ENCODE results near the gene KRTAP10-2.
"Not testable (repeated sequence)": the region's sequence is repeated elsewhere in the genome, so short reads cannot be mapped to it uniquely, and the experiment has no call there.

The KRTAP10-2 gene

DNA sequence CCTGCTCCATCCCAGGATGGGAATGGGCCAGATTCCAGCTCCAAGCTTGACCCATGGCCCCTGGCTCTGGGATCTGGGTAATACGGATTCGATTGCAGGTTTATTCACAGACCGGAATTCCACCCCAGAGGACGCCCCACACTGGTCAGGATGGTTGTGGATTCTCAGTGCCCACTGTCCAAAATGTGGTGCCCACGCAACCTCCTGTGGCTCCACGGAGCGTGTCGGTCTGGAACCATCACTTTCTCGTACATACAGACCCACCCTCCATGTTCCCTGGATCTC is 42.9 kb downstream of the KRTAP10-2 start:
- no peak for TF ChIP-seq POU2F2 (IDR thresholded peaks at IDR 0.05; ENCODE audit: low read depth, low read length)
- DNase-seq (ENCODE audit: insufficient read length, low spot score) = no peak
- FAIRE-seq = no peak

DNA sequence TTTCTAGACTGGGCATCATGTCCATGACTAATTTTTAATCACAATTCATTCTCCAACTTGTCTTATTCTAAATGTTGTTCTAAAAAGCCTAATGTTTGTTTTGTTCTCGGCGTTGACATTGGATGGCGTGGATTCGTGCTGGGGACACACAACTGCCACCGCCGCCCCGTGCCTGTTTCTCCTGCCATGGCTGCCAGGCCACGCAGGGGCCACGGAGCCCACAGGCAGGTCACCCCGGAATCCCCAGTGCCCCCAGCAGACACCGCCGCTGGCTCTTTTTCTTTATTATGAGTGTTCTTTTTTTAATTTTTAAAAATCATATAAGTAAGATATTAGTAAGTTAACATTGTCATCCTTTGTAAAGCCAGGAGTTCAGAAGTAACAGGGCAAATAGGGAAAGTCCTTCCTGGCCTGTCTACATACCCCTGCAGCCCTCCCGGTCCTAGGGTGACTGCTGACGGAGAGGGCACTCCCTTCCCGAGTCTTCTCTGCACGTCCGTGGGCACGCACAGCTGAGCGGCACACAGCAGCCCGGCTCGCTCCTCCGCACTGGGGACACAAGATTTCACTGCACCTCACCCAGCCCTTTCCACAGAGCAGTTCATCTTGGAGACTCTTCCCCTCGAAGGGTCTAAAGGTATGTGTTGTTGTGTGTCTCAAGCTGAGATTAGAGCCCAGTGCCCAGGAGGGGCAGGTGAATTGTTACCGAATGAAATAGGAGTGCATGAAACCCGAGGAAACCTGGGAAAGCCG is 43.5 kb downstream of the KRTAP10-2 start:
- FAIRE-seq = no peak
- no peak for DNase-seq (ENCODE audit: insufficient read length, low spot score)
- TF ChIP-seq POU2F2 (IDR thresholded peaks at IDR 0.05; ENCODE audit: low read depth, low read length) (no peak), POLR2AphosphoS5 (IDR thresholded peaks at IDR 0.05; ENCODE audit: low read depth, low read length) (no peak), POLR2A (IDR thresholded peaks at IDR 0.05; ENCODE audit: low read depth, low read length) (no peak), SPI1 (IDR thresholded peaks at IDR 0.05; ENCODE audit: low read depth, low read length) (no peak), PAX5 (IDR thresholded peaks at IDR 0.05; ENCODE audit: insufficient read depth, low read length, severe bottlenecking) (no peak), TAF1 (IDR thresholded peaks at IDR 0.05; ENCODE audit: low read depth, low read length) (no peak)

DNA sequence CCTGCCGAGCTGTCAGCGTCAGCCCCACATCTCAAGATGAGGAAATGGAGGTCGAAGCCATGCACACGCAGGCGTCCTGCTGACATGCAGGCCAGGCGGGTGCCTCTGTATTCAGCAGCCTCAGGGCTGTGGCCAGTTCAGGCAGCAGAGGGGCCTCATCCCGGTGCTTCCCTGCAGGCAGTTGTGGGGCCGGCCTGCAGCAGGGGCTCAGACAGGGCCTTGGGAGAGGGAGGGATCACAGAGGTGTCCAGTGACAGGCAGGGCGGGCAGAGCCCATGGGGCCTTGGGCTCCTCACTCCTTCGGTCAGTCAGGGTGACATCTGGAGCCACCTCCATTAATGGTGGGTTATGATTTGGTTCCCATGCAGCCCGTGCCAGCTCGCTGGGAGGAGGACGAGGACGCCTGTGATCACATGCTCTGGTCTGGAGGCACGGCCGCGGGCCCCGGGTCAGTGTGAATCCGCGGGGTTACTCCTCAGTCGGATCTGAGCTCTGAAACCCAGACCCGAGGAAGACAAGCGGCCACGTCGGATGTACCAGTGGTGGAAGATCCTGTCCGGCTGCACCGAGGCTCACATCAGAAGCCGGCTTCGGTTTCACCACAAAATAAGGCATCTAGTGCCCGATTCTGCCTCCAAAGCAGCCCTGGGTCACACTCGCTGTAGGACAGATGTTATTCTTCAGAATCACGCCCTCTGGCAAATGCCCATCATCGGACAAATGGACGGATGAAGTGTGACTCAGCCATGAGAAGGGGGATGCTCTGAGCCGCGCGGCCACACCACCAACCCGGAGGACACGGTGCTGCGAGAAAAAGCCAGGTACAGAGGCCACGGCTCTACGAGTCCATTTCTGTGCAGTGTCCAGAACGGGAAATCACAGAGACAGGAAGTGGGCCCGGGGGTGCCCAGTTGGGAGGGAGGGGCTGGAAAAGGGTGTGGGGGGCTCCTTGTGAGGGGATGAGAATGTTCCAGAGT is 44.7 kb downstream of the KRTAP10-2 start:
- DNase-seq (ENCODE audit: insufficient read length, low spot score) (no peak), FAIRE-seq (no peak)
- TF ChIP-seq POLR2A (IDR thresholded peaks at IDR 0.05; ENCODE audit: low read depth, low read length) (no peak), POLR2AphosphoS5 (IDR thresholded peaks at IDR 0.05; ENCODE audit: low read depth, low read length) (no peak)

DNA sequence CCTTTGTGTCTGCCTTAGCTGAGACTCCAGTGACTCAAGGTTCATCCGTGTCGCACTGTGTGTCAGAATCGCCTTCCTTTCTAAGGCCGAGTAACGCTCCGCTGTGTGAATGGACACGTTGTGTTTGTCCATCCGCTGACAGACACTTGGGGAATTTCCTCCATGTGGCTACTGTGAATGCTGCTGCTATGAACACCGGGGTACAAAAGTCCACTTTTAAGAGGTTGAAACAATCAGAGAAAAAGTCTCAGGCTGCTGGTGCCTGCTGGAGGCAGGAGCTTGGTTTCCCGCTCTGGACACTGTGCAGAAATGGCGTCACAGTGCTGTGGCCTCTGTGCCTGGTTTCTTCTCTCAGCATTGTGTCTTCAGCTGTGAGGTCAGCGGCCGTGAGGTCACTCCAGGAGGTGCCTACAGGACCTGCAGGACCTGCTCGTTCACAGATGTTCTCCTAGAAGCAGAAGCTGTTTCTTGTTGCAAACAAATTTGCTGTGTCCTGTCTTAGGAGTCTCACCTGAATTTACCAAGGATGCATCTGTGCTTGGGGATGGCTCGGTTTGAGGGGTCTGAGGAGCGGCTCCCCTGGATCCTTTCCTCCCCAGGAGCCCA is 45.5 kb downstream of the KRTAP10-2 start:
- TF ChIP-seq TAF1 (IDR thresholded peaks at IDR 0.05; ENCODE audit: low read depth, low read length) = no peak
- no peak for TF ChIP-seq POLR2AphosphoS5 (IDR thresholded peaks at IDR 0.05; ENCODE audit: low read depth, low read length)
- no peak for TF ChIP-seq SPI1 (IDR thresholded peaks at IDR 0.05; ENCODE audit: low read depth, low read length)
- TF ChIP-seq PAX5 (IDR thresholded peaks at IDR 0.05; ENCODE audit: insufficient read depth, low read length, severe bottlenecking) = no peak
- DNase-seq (ENCODE audit: insufficient read length, low spot score) = no peak

DNA sequence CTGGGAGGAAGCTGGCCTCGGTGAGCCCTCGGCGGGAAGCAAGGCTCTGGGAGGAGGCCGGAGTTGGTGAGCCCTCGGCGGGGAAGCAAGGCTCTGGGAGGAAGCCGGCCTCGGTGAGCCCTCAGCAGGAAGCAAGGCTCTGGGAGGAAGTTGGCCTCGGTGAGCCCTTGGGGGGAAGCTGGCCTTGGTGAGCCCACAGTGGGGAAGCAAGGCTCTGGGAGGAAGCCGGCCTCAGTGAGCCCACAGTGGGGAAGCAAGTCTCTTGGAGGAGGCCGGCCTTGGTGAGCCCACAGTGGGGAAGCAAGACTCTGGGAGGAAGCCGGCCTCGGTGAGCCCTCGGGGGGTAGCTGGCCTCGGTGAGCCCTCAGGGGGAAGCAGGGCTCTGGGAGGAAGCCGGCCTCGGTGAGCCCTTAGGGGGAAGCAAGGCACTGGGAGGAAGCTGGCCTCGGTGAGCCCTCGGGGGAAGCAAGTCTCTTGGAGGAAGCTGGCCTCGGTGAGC is 47.4 kb downstream of the KRTAP10-2 start:
- DNase-seq (ENCODE audit: insufficient read length, low spot score) = no peak
- FAIRE-seq = no peak

More for the DNA sequence above, 45.5 kb downstream of the KRTAP10-2 start:
- FAIRE-seq = no peak

DNA sequence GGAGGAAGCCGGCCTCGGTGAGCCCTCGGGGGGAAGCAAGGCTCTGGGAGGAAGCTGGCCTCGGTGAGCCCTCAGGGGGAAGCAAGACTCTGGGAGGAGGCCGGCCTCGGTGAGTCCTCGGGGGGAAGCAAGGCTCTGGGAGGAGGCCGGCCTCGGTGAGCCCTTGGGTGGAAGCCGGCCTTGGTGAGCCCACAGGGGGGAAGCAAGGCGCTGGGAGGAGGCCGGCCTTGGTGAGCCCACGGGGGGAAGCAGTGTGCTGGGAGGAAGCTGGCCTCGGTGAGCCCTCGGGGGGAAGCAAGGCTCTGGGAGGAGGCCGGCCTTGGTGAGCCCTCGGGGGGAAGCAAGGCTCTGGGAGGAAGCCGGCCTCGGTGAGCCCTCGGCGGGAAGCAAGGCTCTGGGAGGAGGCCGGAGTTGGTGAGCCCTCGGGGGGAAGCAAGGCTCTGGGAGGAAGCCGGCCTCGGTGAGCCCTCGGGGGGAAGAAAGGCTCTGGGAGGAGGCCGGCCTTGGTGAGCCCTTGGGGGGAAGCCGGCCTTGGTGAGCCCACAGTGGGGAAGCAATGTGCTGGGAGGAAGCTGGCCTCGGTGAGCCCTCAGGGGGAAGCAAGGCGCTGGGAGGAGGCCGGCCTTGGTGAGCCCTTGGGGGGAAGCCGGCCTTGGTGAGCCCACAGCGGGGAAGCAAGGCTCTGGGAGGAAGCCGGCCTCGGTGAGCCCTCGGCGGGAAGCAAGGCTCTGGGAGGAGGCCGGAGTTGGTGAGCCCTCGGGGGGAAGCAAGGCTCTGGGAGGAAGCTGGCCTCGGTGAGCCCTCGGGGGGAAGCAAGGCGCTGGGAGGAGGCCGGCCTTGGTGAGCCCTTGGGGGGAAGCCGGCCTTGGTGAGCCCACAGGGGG is 48.1 kb downstream of the KRTAP10-2 start:
- not testable (repeated sequence) for FAIRE-seq

More for the DNA sequence above, 47.4 kb downstream of the KRTAP10-2 start:
- TF ChIP-seq POLR2AphosphoS5 (IDR thresholded peaks at IDR 0.05; ENCODE audit: low read depth, low read length) (no peak), POU2F2 (IDR thresholded peaks at IDR 0.05; ENCODE audit: low read depth, low read length) (no peak), POLR2A (IDR thresholded peaks at IDR 0.05; ENCODE audit: low read depth, low read length) (no peak), TAF1 (IDR thresholded peaks at IDR 0.05; ENCODE audit: low read depth, low read length) (no peak), SPI1 (IDR thresholded peaks at IDR 0.05; ENCODE audit: low read depth, low read length) (no peak), PAX5 (IDR thresholded peaks at IDR 0.05; ENCODE audit: insufficient read depth, low read length, severe bottlenecking) (no peak)

DNA sequence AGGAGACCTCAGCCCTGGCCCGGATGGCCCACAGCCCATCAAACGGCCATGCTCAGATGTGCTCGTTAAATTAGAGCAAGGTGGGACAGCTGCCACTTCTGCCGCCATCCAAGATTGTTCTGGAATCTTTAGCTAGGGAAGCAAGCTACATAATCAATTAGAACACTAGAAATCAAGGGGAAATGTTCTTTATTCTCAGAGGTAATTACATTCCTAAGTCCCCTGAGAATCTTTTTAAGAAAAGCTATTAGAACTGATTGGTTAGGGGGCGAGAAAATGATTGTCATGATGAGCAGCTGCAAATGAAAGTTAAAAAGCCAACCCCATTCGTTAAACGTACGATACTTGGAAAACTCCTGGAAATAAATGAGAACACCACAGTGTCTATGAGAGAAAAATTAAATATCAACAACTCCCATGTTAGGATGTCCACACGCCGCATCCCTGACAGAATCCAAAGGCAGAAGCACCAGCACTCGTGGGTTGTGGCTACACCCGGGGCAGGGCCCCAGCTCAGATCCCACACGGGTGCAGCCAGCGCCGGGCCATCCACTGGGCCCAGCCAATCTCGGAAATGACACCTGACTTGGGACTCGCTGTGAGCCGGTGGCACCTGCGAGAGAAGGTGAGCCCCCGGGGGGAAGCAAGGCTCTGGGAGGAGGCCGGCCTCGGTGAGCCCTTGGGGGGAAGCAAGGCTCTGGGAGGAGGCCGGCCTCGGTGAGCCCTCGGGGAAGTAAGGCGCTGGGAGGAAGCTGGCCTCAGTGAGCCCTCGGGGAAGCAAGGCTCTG is 48.9 kb downstream of the KRTAP10-2 start:
- DNase-seq (ENCODE audit: insufficient read length, low spot score) = no peak
- FAIRE-seq = no peak
- no peak for TF ChIP-seq POLR2A (IDR thresholded peaks at IDR 0.05; ENCODE audit: low read depth, low read length)
- TF ChIP-seq POLR2AphosphoS5 (IDR thresholded peaks at IDR 0.05; ENCODE audit: low read depth, low read length) = no peak
- TF ChIP-seq PAX5 (IDR thresholded peaks at IDR 0.05; ENCODE audit: insufficient read depth, low read length, severe bottlenecking) = no peak
- TF ChIP-seq SPI1 (IDR thresholded peaks at IDR 0.05; ENCODE audit: low read depth, low read length) = no peak
- no peak for TF ChIP-seq TAF1 (IDR thresholded peaks at IDR 0.05; ENCODE audit: low read depth, low read length)
- TF ChIP-seq POU2F2 (IDR thresholded peaks at IDR 0.05; ENCODE audit: low read depth, low read length) = no peak

More for the DNA sequence above, 48.1 kb downstream of the KRTAP10-2 start:
- DNase-seq (ENCODE audit: insufficient read length, low spot score) = not testable (repeated sequence)

All from GM12891 (cell line).